Neural cell (in vitro differentiated cells): Measurements from ENCODE around the gene COMMD9.

Experiments used
- EP300 ChIP-seq: fragments of 450-650 bp; conservative IDR thresholded peaks from 2 replicates; pipeline ENCODE4 v1.6.1; 2014; ENCODE audit warnings: antibody characterized with exemption, mild to moderate bottlenecking, moderate library complexity; ENCODE audit not compliant: poor library complexity, severe bottlenecking
- EZH2 ChIP-seq: fragments of 200-600, 300-800 bp; shearing (Covaris generic), sonication (generic); IDR thresholded peaks from 2 replicates; pipeline ENCODE4 v1.6.1; 2014; ENCODE audit warnings: antibody characterized with exemption, low read length, borderline replicate concordance, mild to moderate bottlenecking; ENCODE audit not compliant: insufficient read depth, poor library complexity, severe bottlenecking
- MXI1 ChIP-seq: fragments of 450-650 bp; conservative IDR thresholded peaks from 2 replicates; pipeline ENCODE4 v1.6.1; 2014; ENCODE audit warnings: antibody characterized with exemption, mild to moderate bottlenecking; ENCODE audit not compliant: poor library complexity, severe bottlenecking
- POLR2AphosphoS5 ChIP-seq: IDR thresholded peaks from 2 replicates; pipeline ENCODE4 v1.6.1; 2012
- RAD21 ChIP-seq: fragments of 450-650 bp; conservative IDR thresholded peaks from 2 replicates; pipeline ENCODE4 v1.6.1; 2014; ENCODE audit warnings: antibody characterized with exemption, mild to moderate bottlenecking, moderate library complexity
- REST ChIP-seq: IDR thresholded peaks from 2 replicates; pipeline ENCODE4 v1.6.1; 2012; ENCODE audit warnings: borderline replicate concordance
- SMC3 ChIP-seq: fragments of 450-650 bp; conservative IDR thresholded peaks from 2 replicates; pipeline ENCODE4 v1.6.1; 2014; ENCODE audit warnings: antibody characterized with exemption, mild to moderate bottlenecking, moderate library complexity; ENCODE audit not compliant: poor library complexity
- TAF1 ChIP-seq: IDR thresholded peaks from 2 replicates; pipeline ENCODE4 v1.6.1; 2012; ENCODE audit warnings: low read depth
- TF ChIP-seq, protein P1 (sequence below): fragments of 450-650 bp; IDR thresholded peaks from 2 replicates; pipeline ENCODE4 v1.5.1; 2014; ENCODE audit warnings: antibody characterized with exemption, mild to moderate bottlenecking, moderate library complexity; ENCODE audit not compliant: poor library complexity, severe bottlenecking

GRCh38 chr11:36280531-36280930 lies 8.7 kb downstream of the COMMD9 start:
- TF ChIP-seq, protein P1, sequence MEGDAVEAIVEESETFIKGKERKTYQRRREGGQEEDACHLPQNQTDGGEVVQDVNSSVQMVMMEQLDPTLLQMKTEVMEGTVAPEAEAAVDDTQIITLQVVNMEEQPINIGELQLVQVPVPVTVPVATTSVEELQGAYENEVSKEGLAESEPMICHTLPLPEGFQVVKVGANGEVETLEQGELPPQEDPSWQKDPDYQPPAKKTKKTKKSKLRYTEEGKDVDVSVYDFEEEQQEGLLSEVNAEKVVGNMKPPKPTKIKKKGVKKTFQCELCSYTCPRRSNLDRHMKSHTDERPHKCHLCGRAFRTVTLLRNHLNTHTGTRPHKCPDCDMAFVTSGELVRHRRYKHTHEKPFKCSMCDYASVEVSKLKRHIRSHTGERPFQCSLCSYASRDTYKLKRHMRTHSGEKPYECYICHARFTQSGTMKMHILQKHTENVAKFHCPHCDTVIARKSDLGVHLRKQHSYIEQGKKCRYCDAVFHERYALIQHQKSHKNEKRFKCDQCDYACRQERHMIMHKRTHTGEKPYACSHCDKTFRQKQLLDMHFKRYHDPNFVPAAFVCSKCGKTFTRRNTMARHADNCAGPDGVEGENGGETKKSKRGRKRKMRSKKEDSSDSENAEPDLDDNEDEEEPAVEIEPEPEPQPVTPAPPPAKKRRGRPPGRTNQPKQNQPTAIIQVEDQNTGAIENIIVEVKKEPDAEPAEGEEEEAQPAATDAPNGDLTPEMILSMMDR, result no peak
- no peak for TF ChIP-seq POLR2AphosphoS5
- no peak for TF ChIP-seq TAF1
- no peak for TF ChIP-seq SMC3
- TF ChIP-seq RAD21, result no peak
- no peak for TF ChIP-seq EZH2
- no peak for TF ChIP-seq MXI1
- TF ChIP-seq EP300, result no peak
- no peak for TF ChIP-seq REST
